Right lobe of liver (tissue), 4 donors: ENCODE data around the gene POU2F1.

Source experiments
- POLR2A ChIP-seq: fragments of 450-650 bp; IDR thresholded peaks from one replicate; pipeline ENCODE4 v1.6.1; 2017; ENCODE audit warnings: antibody characterized with exemption, mild to moderate bottlenecking
- TF ChIP-seq, protein P1 (sequence below), 4 donors: fragments of 200-600 bp in 3 of 4; fragments of 450-650 bp in 1 of 4; IDR thresholded peaks; one replicate each; pipeline versions ENCODE4 v1.5.1 to v1.8.0; 2016 to 2022; ENCODE audit warnings: antibody characterized with exemption in 4 of 4, mild to moderate bottlenecking in 2 of 4
- donor health status: DM: no; HTN: no; CAD: no.
- donor health status: DM: no; HTN: no; CAD: no.
- donor health status: DM: no; HTN: yes; CAD: no.

DNA sequence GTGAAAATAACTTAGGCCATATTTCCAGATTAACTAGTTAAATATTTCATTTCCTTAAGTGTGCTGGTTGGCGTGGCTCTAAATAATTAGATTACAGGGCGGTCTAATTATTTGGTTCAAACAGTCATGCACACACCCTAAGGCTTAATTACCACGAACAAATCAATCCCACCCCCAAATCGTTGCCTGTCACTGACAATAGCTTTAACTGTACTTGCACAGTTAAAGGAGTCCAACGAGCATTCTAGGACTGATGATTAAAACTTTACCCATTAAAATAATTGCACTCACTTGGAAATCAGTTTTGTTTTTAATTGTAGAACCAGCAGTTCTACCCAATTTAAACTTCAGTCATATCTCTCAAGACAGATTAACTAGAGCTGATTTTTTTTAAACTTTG lies 1.5 kb upstream of the POU2F1 start:
- TF ChIP-seq, protein P1, sequence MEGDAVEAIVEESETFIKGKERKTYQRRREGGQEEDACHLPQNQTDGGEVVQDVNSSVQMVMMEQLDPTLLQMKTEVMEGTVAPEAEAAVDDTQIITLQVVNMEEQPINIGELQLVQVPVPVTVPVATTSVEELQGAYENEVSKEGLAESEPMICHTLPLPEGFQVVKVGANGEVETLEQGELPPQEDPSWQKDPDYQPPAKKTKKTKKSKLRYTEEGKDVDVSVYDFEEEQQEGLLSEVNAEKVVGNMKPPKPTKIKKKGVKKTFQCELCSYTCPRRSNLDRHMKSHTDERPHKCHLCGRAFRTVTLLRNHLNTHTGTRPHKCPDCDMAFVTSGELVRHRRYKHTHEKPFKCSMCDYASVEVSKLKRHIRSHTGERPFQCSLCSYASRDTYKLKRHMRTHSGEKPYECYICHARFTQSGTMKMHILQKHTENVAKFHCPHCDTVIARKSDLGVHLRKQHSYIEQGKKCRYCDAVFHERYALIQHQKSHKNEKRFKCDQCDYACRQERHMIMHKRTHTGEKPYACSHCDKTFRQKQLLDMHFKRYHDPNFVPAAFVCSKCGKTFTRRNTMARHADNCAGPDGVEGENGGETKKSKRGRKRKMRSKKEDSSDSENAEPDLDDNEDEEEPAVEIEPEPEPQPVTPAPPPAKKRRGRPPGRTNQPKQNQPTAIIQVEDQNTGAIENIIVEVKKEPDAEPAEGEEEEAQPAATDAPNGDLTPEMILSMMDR (IDR thresholded peaks at IDR 0.05) = no peak
- no peak for TF ChIP-seq POLR2A
